Measurements from ENCODE around the gene RAD52. TPM values are rescaled to one million over a fixed set of nuclear protein-coding genes. Genes with fewer than 3 reads are reported as not detected.

Gene RAD52
- 4.2 and 7.5 TPM in 2 replicates for total RNA-seq

DNA sequence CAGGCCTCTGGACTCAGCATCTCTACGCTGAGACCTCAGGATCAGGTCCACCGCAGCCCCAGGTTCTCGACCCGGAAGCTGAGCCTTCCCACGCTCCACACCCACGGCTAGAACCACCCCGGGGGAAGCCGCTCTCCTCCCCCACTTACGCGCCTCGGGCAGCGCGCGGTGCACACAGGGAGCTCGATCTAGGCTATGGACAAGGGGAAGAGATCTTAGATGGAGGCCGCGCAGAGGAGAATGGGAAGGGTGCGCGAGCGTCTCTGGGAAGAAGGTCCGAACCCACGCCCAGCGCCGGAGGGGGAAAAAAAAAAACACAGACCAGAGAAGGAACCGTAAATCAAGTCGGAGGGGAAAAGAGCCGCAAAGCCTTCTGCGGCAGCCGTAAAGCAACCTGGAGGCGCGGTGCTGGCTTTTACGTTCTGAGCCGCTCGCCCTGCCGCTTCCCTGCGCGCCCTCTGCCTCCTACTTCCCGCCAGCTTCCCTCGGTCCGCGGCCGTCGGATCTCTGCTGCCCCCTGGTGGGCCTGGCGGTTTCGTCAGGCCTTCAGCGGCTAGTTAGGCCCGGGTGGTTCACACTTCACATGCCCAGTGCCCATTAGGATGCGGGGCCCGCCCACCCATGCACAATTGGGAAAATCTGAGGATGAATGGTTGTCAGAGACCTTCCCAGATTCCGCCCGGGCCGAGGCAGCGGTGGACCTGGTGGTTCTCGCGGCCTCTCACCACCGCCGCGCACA lies at the start of gene RAD52:
Gene RAD52, minus strand, starts transcription at position 242 of the 739 bp plus-strand sequence. CDS start 16,636 bp downstream, outside the sequence.
- DNase-seq (ENCODE audit: low read depth in 2 of 2), result peak; percentile 96 to 99

DNA sequence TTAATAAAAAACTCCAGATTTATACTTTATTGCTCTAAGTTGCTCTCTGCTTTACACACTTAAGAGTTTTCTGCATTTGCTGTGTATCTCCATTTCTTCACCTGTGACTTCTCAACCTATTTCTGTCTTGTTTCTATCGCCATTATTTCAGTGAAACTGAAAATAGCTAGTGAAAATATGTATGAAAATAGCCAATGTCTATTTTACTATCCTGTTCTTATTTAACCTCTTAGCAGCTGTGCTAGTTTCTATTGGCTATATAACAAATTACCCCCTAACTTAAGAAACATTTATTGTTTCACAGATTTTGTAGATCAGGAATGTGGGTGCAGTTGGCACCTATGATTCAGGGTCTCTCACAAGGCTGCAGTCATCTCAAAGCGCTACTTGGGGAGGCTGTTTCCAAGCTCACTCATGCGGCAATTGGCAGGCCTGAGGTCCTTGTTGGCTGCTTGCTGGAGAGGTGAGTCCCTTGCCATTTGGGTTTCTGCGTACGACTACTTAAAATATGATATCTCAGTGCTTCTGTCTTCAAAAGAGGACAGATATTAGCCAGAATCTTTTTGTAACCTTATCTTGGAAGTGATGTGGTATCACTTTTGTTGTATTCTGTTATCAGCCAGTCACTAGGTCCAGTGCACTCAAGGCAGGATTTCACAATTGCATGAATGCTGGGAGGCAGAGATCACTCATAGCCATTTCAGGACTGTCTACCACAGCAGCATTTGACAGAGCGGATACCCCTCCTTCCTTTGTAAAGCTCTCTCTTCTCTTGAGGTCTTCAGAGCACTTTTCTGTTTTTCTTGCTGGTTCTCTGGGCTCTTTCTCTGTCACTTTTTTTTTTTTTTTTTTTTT lies 48.8 kb upstream of the RAD52 start:
- no peak for DNase-seq (ENCODE audit: low read depth in 2 of 2)

GRCh38 chr12:997505-997904 lies 48.0 kb upstream of the RAD52 start:
- DNase-seq (ENCODE audit: low read depth in 2 of 2), result no peak

GRCh38 chr12:996881-997280 lies 47.4 kb upstream of the RAD52 start:
- DNase-seq (ENCODE audit: low read depth in 2 of 2), result no peak

DNA sequence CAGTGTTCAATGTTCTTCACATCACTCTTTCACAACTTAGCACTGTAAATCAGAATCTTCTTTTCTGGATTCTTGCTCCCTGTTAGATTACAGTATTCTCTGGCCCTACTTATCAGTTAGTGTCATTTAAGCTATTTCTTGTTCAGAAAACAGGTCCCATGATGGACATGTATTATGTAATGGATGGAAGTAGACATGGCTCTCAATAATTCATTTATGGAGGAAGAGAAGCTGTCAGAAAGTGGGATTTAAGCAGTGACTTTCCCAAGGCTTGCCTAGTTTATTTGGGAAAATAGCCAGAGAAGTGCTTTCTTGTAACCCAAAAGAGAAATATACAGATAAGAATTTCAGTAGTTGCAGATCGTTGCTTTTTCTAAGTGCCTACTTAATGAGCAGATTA lies 43.2 kb upstream of the RAD52 start:
- DNase-seq (ENCODE audit: low read depth in 2 of 2), result no peak

- DNase-seq (ENCODE audit: low read depth in 2 of 2), result peak; percentile 18 to 65
Observed at GRCh38 chr12:991350-992333, 42.1 kb upstream of the RAD52 start.

DNA sequence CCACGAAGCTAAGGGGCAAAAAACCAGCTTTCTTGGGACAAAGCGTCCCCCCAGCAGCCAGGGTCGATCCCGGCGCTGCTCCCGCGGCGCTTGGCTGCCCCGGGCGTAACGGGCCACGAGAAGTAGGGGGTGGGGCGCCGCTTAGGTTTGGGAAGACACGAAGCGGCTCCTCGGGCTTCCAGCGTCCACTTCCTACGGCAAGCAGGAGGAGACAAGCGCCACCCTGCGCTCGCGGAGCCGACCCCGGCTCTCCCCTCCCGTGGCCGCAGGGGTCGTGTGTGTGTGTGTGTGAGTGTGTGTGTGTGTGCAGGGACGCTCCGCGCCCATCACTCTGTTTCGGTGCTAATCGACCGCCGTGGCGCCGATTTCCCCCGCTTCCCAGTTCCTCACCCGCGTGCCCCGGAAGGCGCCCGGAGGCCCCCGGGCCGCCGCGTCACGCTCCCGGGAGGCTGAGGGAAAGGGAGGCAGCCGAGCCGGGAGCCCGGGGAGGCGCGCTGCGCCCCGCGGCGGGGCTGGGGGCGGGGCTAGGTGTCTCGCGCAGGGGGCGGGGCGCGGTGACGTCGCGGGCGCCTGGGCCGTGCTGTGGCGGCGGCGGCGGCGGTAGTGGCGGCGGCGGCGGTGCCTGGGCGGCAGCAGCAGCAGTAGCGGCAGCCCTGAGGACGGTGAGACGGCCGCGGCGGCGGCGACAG lies 41.3 kb upstream of the RAD52 start, which contains the start of gene ERC1:
Gene ERC1, plus strand, starts transcription at position 563 of the 689 bp plus-strand sequence. CDS start 36,681 bp downstream, outside the sequence.
- peak; percentile 65 to 89 for DNase-seq (ENCODE audit: low read depth in 2 of 2)

DNA sequence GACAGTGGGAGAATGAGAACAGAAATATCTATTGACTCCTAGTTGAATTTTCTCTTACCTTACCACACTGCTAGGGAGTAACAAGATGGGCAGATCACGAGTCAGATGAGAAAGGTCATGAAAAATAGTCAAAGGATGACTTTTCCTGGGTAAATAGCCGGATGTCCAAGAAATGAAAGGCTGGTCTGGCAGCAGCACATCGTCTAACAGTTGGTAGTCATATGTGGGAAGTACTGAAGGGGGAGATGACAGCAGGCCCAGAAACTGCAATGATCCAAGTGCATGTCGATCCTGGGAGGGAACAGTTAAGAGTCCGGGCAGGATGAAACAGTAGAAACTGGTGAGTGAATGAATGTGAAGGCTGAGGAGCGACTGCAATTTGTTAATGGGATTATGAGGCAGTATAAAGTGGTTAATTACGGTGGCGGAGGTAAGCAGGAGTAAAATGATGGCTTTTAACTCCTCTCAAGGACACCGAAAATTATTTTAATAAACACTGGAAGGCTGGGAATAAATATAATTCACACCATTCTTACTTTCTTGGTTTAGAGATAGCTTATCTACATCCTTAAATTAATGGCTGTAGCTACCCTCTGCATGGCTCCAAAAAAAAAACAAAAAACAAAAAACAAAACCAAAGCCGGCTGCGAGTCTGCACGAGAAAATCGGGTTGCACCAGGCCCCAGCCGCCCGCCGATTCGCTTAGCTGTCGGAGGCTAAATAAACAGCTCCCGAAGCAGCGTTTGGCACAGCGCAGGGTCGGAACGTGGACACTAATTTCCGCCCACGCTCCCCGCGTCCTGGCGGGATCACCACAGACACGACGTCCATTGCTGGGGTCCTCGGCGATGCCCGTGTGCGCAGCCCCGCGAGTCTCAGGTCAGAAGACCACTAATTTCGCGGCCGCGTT lies 40.5 kb upstream of the RAD52 start:
- DNase-seq (ENCODE audit: low read depth in 2 of 2), result peak; percentile 52 to 86

GRCh38 chr12:989051-989450 lies 39.6 kb upstream of the RAD52 start:
- no peak for DNase-seq (ENCODE audit: low read depth in 2 of 2)

- no peak for DNase-seq (ENCODE audit: low read depth in 2 of 2)
Observed at GRCh38 chr12:988646-989045, 39.2 kb upstream of the RAD52 start.

DNA sequence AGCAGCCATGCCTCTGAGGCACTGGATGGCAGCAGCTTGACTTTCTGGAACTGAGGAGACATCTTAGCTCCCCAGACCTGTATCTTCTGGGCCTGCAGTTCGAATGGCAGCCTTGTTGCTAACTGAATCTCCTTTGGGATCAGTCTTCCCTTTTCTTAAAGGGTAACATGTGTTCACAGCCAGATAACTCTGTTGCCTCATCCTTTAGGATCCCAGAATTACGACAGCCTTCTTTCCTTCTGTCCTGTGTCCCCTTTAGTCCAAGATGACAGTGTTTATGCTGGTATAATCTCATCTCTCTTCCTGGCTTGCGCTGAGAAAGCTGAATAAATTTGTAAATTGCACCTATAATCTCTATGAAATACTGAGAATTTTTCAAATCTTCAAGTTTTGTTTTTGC lies 32.5 kb upstream of the RAD52 start:
- no peak for DNase-seq (ENCODE audit: low read depth in 2 of 2)

GRCh38 chr12:981176-981828 lies 31.8 kb upstream of the RAD52 start:
- peak in 1 of 2 donors; percentile 61 for DNase-seq (ENCODE audit: low read depth in 2 of 2)

DNA sequence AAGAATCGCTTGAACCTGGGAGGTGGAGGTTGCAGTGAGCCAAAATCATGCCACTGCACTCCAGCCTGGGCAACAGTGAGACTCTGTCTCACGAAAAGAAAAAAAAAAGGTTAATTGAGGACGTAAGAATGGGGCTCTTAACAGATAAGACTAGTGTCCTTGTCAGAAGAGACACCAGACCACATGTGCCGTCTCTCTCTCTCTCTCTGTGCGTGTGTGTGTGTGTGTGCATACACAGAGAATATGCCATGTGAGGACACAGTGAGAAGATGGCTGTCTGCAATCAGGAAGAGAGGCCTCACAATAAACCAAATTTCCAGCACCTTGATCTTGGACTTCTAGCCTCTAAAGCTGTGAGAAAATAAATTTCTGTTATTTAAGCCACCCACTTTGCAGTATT lies 29.9 kb upstream of the RAD52 start:
- DNase-seq (ENCODE audit: low read depth in 2 of 2), result no peak

DNA sequence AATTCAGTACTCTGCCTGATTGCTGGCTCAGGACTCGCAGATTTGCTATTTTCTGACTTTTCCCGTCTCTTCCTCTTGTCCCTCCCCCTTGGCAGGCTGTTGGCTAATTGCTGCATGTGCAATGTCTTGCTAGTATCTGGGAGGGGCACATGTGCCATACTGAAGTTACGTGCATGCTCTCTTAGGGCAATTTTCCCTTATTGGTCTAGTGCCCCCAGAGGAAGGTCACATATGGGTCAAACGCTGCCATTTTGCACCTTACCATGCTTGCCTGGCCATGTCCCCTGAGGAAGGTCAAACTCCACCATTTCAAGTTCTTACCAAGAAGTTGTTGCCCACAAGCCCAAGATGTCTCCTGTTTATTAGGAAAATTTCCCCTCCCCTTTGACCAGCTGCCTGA lies 27.7 kb upstream of the RAD52 start:
- DNase-seq (ENCODE audit: low read depth in 2 of 2), result no peak

GRCh38 chr12:976644-977043 lies 27.1 kb upstream of the RAD52 start:
- no peak for DNase-seq (ENCODE audit: low read depth in 2 of 2)

- DNase-seq (ENCODE audit: low read depth in 2 of 2), result no peak
Observed at GRCh38 chr12:974271-974862, 24.9 kb upstream of the RAD52 start.

GRCh38 chr12:971991-972390 lies 22.5 kb upstream of the RAD52 start:
- DNase-seq (ENCODE audit: low read depth in 2 of 2), result no peak

- no peak for DNase-seq (ENCODE audit: low read depth in 2 of 2)
Observed at GRCh38 chr12:969821-970220, 20.3 kb upstream of the RAD52 start.

DNA sequence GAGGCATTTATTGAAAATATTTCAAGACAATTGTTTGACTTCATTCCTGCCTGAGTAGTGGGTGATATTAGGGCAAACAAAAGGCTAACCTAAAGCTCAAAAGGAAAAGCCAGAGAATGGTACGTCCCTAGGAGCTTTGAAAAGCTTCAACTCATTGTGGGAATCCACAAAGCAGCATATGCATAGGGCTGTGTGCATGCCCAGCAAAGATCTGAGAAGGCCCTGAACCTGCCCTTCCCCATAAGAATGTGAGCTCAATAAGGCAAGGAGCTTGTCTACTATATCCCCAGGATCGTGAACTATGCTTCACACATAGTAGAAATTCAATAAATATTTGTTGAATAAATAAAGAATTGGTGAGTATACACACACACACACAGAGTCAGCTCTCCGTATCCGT lies 19.1 kb upstream of the RAD52 start:
- DNase-seq (ENCODE audit: low read depth in 2 of 2), result no peak
